HG02973 (cell line): ENCODE measurements around the gene AGPAT2.

ENCODE experiments used
- ATAC-seq: cut with Tn5 transposase; IDR thresholded peaks from one replicate; pipeline ENCODE4 v1.9.1; 2021; ENCODE audit warnings: moderate library complexity; ENCODE audit not compliant: unreplicated experiment

The AGPAT2 gene

GRCh38 chr9:136690104-136690805, 3.0 kb upstream of the AGPAT2 start:
- no peak for ATAC-seq

- ATAC-seq = no peak
Measured at GRCh38 chr9:136689108-136689460, 1.8 kb upstream of the AGPAT2 start.

GRCh38 chr9:136688274-136689107, 1.2 kb upstream of the AGPAT2 start:
- no peak for ATAC-seq

- ATAC-seq = no peak
Measured at GRCh38 chr9:136687721-136688223, 515 bp upstream of the AGPAT2 start.

- no peak for ATAC-seq
Measured at GRCh38 chr9:136686534-136686793, 793 bp downstream of the AGPAT2 start.

- no peak for ATAC-seq
Measured at GRCh38 chr9:136685790-136686533, 1.3 kb downstream of the AGPAT2 start.

GRCh38 chr9:136685216-136685615, 2.0 kb downstream of the AGPAT2 start:
- no peak for ATAC-seq

GRCh38 chr9:136684799-136685198, 2.5 kb downstream of the AGPAT2 start:
- ATAC-seq = no peak

- ATAC-seq = no peak
Measured at GRCh38 chr9:136684339-136684738, 2.9 kb downstream of the AGPAT2 start.

- no peak for ATAC-seq
Measured at GRCh38 chr9:136683755-136684154, 3.5 kb downstream of the AGPAT2 start.

GRCh38 chr9:136683173-136683745, 4.0 kb downstream of the AGPAT2 start:
- no peak for ATAC-seq

- no peak for ATAC-seq
Measured at GRCh38 chr9:136682710-136683109, 4.5 kb downstream of the AGPAT2 start.

GRCh38 chr9:136681945-136682699, 5.1 kb downstream of the AGPAT2 start:
- no peak for ATAC-seq

GRCh38 chr9:136681029-136681428, 6.2 kb downstream of the AGPAT2 start:
- ATAC-seq = no peak

- ATAC-seq = no peak
Measured at GRCh38 chr9:136679431-136679941, 7.8 kb downstream of the AGPAT2 start.

- ATAC-seq = no peak
Measured at GRCh38 chr9:136678624-136679023, 8.6 kb downstream of the AGPAT2 start.

GRCh38 chr9:136678034-136678433, 9.2 kb downstream of the AGPAT2 start:
- ATAC-seq = no peak

- ATAC-seq = no peak
Measured at GRCh38 chr9:136676920-136677686, 10.2 kb downstream of the AGPAT2 start.

- ATAC-seq = no peak
Measured at GRCh38 chr9:136676297-136676794, 10.9 kb downstream of the AGPAT2 start.
